Immature natural killer cell (primary cell): ENCODE data around the gene PALLD. TPM values are rescaled to one million over a fixed set of nuclear protein-coding genes. Genes with fewer than 3 reads are reported as not detected.

ENCODE experiments used
- DNase-seq, 3 donors: peaks; one replicate each; pipeline ENCODE4 v3.0.0; 2022; ENCODE audit warnings: mixed read lengths in 1 of 3
- H3K27ac Mint-ChIP-seq, 6 donors: one replicate each; pipeline ENCODE4 v1.8.0; 2020; ENCODE audit warnings: mixed read lengths in 6 of 6, mild to moderate bottlenecking in 5 of 6, inconsistent platforms in 4 of 6, moderate library complexity in 3 of 6
- H3K27me3 Mint-ChIP-seq, 3 donors: one replicate each; pipeline ENCODE4 v1.8.0; 2020 to 2021; ENCODE audit warnings: low read depth in 3 of 3, mild to moderate bottlenecking in 3 of 3, mixed read lengths in 3 of 3, moderate library complexity in 3 of 3, inconsistent platforms in 1 of 3
- H3K36me3 Mint-ChIP-seq, 3 donors: one replicate each; pipeline ENCODE4 v1.8.0; 2020; ENCODE audit warnings: mixed read lengths in 3 of 3, inconsistent platforms in 2 of 3, mild to moderate bottlenecking in 2 of 3
- H3K4me1 Mint-ChIP-seq, 2 donors: one replicate each; pipeline ENCODE4 v1.8.0; 2020; ENCODE audit warnings: inconsistent platforms in 2 of 2, mild to moderate bottlenecking in 2 of 2, mixed read lengths in 2 of 2, moderate library complexity in 1 of 2
- H3K4me3 Mint-ChIP-seq, 5 donors: one replicate each; pipeline ENCODE4 v1.8.0; 2020; ENCODE audit warnings: mild to moderate bottlenecking in 5 of 5, mixed read lengths in 5 of 5, inconsistent platforms in 3 of 5, moderate library complexity in 3 of 5
- H3K9me3 Mint-ChIP-seq, 6 donors: one replicate each; pipeline ENCODE4 v1.8.0; 2020; ENCODE audit warnings: mild to moderate bottlenecking in 6 of 6, mixed read lengths in 6 of 6, inconsistent platforms in 4 of 6, moderate library complexity in 3 of 6
- polyA plus RNA-seq, 3 donors: library from polyadenylated mRNA; unstranded; fragments of 300-500 nt; fragmentation: Illumina TruSeq; gene quantifications; one replicate each; pipeline ENCODE4 v1.2.3, GENCODE V29; 2021

Gene PALLD
- polyA plus RNA-seq, 3 donors from 2014 or later: 7.4 to 20.8 (median 15.8) TPM

GRCh38 chr4:168637872-168638756 is 141.3 kb downstream of the PALLD start:
- Mint-ChIP-seq H3K27ac (no peak overlapping the region), H3K27me3 (peaks cover 5 to 16% (median 7%) of the 10 kb centered on the region in 3 donors)

GRCh38 chr4:168639914-168640313 is 143.1 kb downstream of the PALLD start:
- H3K27me3 Mint-ChIP-seq: peaks cover 1 to 8% (median 3%) of the 10 kb centered on the region in 3 donors
- no peak overlapping the region for H3K4me3 Mint-ChIP-seq
- no peak overlapping the region for H3K27ac Mint-ChIP-seq
- no peak for DNase-seq
- peaks cover 0 to 5% of the 10 kb centered on the region in 2 donors for H3K4me1 Mint-ChIP-seq
- peaks cover 0 to 2% (median 0%) of the 10 kb centered on the region in 6 donors for H3K9me3 Mint-ChIP-seq
- peaks cover 0 to 3% (median 0%) of the 10 kb centered on the region in 3 donors for H3K36me3 Mint-ChIP-seq

More at GRCh38 chr4:168637872-168638756, 141.3 kb downstream of the PALLD start:
- peaks cover 0 to 2% (median 0%) of the 10 kb centered on the region in 6 donors for H3K9me3 Mint-ChIP-seq
- peaks cover 7 to 20% of the 10 kb centered on the region in 2 donors for H3K4me1 Mint-ChIP-seq
- peaks cover 0 to 3% (median 0%) of the 10 kb centered on the region in 3 donors for H3K36me3 Mint-ChIP-seq
- no peak overlapping the region for H3K4me3 Mint-ChIP-seq
- DNase-seq: no peak

- Mint-ChIP-seq H3K36me3 (peaks cover 0 to 3% (median 0%) of the 10 kb centered on the region in 3 donors), H3K4me1 (no peaks in the 10 kb centered on the region), H3K4me3 (no peak overlapping the region), H3K9me3 (peaks cover 0 to 2% (median 0%) of the 10 kb centered on the region in 6 donors), H3K27ac (no peak overlapping the region), H3K27me3 (peaks cover 1 to 8% (median 4%) of the 10 kb centered on the region in 3 donors)
- no peak for DNase-seq
Observed at GRCh38 chr4:168641811-168642140, 144.9 kb downstream of the PALLD start.

- no peaks in the 10 kb centered on the region for H3K4me1 Mint-ChIP-seq
- no peak overlapping the region for H3K27ac Mint-ChIP-seq
- DNase-seq: no peak
- H3K27me3 Mint-ChIP-seq: peaks cover 1 to 8% (median 3%) of the 10 kb centered on the region in 3 donors
- no peak overlapping the region for H3K4me3 Mint-ChIP-seq
- H3K9me3 Mint-ChIP-seq: peaks cover 0 to 2% (median 0%) of the 10 kb centered on the region in 6 donors
- H3K36me3 Mint-ChIP-seq: peaks cover 0 to 3% (median 0%) of the 10 kb centered on the region in 3 donors
Observed at GRCh38 chr4:168642591-168642990, 145.7 kb downstream of the PALLD start.

- H3K4me1 Mint-ChIP-seq: no peaks in the 10 kb centered on the region
- no peak overlapping the region for H3K4me3 Mint-ChIP-seq
- no peak for DNase-seq
- H3K27me3 Mint-ChIP-seq: peaks cover 1 to 8% (median 3%) of the 10 kb centered on the region in 3 donors
- H3K36me3 Mint-ChIP-seq: peaks cover 0 to 3% (median 0%) of the 10 kb centered on the region in 3 donors
- H3K9me3 Mint-ChIP-seq: peaks cover 0 to 2% (median 0%) of the 10 kb centered on the region in 6 donors
- H3K27ac Mint-ChIP-seq: no peak overlapping the region
Observed at GRCh38 chr4:168643111-168643795, 146.4 kb downstream of the PALLD start.

- H3K27ac Mint-ChIP-seq: no peak overlapping the region
- H3K36me3 Mint-ChIP-seq: peaks cover 0 to 3% (median 0%) of the 10 kb centered on the region in 3 donors
- H3K9me3 Mint-ChIP-seq: peaks cover 0 to 2% (median 0%) of the 10 kb centered on the region in 6 donors
- no peak for DNase-seq
- H3K4me1 Mint-ChIP-seq: no peaks in the 10 kb centered on the region
- no peak overlapping the region for H3K4me3 Mint-ChIP-seq
- peaks cover 1 to 8% (median 3%) of the 10 kb centered on the region in 3 donors for H3K27me3 Mint-ChIP-seq
Observed at GRCh38 chr4:168643796-168644159, 146.9 kb downstream of the PALLD start.

GRCh38 chr4:168646001-168646768 is 149.3 kb downstream of the PALLD start:
- Mint-ChIP-seq H3K4me1 (no peaks in the 10 kb centered on the region), H3K27me3 (peaks cover 2 to 8% (median 2%) of the 10 kb centered on the region in 3 donors), H3K4me3 (no peak overlapping the region), H3K9me3 (no peaks in the 10 kb centered on the region), H3K27ac (no peak overlapping the region), H3K36me3 (no peaks in the 10 kb centered on the region)
- no peak for DNase-seq

GRCh38 chr4:168647646-168648375 is 151.0 kb downstream of the PALLD start:
- H3K27me3 Mint-ChIP-seq: peaks cover 4 to 5% (median 4%) of the 10 kb centered on the region in 3 donors

GRCh38 chr4:168648494-168648893 is 151.6 kb downstream of the PALLD start:
- H3K27me3 Mint-ChIP-seq: peaks cover 4 to 7% (median 4%) of the 10 kb centered on the region in 3 donors
- no peak overlapping the region for H3K4me3 Mint-ChIP-seq
- peaks cover 0 to 2% (median 0%) of the 10 kb centered on the region in 6 donors for H3K9me3 Mint-ChIP-seq
- H3K4me1 Mint-ChIP-seq: no peaks in the 10 kb centered on the region
- DNase-seq: no peak
- H3K36me3 Mint-ChIP-seq: no peaks in the 10 kb centered on the region
- no peak overlapping the region for H3K27ac Mint-ChIP-seq

More at GRCh38 chr4:168647646-168648375, 151.0 kb downstream of the PALLD start:
- no peaks in the 10 kb centered on the region for H3K36me3 Mint-ChIP-seq
- no peaks in the 10 kb centered on the region for H3K4me1 Mint-ChIP-seq
- H3K4me3 Mint-ChIP-seq: no peak overlapping the region
- H3K27ac Mint-ChIP-seq: no peak overlapping the region
- DNase-seq: no peak
- H3K9me3 Mint-ChIP-seq: peaks cover 0 to 2% (median 0%) of the 10 kb centered on the region in 6 donors

GRCh38 chr4:168648929-168649328 is 152.1 kb downstream of the PALLD start:
- H3K36me3 Mint-ChIP-seq: no peaks in the 10 kb centered on the region
- H3K9me3 Mint-ChIP-seq: peaks cover 0 to 2% (median 0%) of the 10 kb centered on the region in 6 donors
- H3K4me1 Mint-ChIP-seq: no peaks in the 10 kb centered on the region
- H3K27me3 Mint-ChIP-seq: peaks cover 4 to 7% (median 4%) of the 10 kb centered on the region in 3 donors
- DNase-seq: no peak
- H3K4me3 Mint-ChIP-seq: no peak overlapping the region
- H3K27ac Mint-ChIP-seq: no peak overlapping the region

GRCh38 chr4:168651374-168651773 is 154.5 kb downstream of the PALLD start:
- Mint-ChIP-seq H3K27ac (no peak overlapping the region), H3K36me3 (no peaks in the 10 kb centered on the region), H3K9me3 (peaks cover 0 to 2% (median 0%) of the 10 kb centered on the region in 6 donors), H3K4me1 (no peaks in the 10 kb centered on the region), H3K4me3 (no peak overlapping the region), H3K27me3 (peaks cover 5 to 7% (median 5%) of the 10 kb centered on the region in 3 donors)
- no peak for DNase-seq

- no peak overlapping the region for H3K4me3 Mint-ChIP-seq
- DNase-seq: no peak
- no peaks in the 10 kb centered on the region for H3K36me3 Mint-ChIP-seq
- no peaks in the 10 kb centered on the region for H3K4me1 Mint-ChIP-seq
- H3K27ac Mint-ChIP-seq: no peak overlapping the region
- H3K9me3 Mint-ChIP-seq: peaks cover 0 to 2% (median 0%) of the 10 kb centered on the region in 6 donors
- peaks cover 5 to 7% (median 5%) of the 10 kb centered on the region in 3 donors for H3K27me3 Mint-ChIP-seq
Observed at GRCh38 chr4:168651864-168652263, 155.0 kb downstream of the PALLD start.

GRCh38 chr4:168652755-168653154 is 155.9 kb downstream of the PALLD start:
- H3K27ac Mint-ChIP-seq: no peak overlapping the region
- H3K27me3 Mint-ChIP-seq: peaks cover 5 to 7% (median 5%) of the 10 kb centered on the region in 3 donors

More at GRCh38 chr4:168652755-168653154, 155.9 kb downstream of the PALLD start:
- H3K9me3 Mint-ChIP-seq: peaks cover 0 to 2% (median 0%) of the 10 kb centered on the region in 6 donors
- no peaks in the 10 kb centered on the region for H3K36me3 Mint-ChIP-seq
- H3K4me3 Mint-ChIP-seq: no peak overlapping the region
- no peaks in the 10 kb centered on the region for H3K4me1 Mint-ChIP-seq
- DNase-seq: no peak
